Measurements from ENCODE around the gene YWHAQ. TPM values are rescaled to one million over a fixed set of nuclear protein-coding genes. Genes with fewer than 3 reads are reported as not detected.
A peak's percentile ranks its signal among the peaks of the same experiment; 100 is the strongest.

YWHAQ gene
- polyA plus RNA-seq, 1 of the 3 experiments (the other 2 are of a cell fraction): 240 TPM

DNA sequence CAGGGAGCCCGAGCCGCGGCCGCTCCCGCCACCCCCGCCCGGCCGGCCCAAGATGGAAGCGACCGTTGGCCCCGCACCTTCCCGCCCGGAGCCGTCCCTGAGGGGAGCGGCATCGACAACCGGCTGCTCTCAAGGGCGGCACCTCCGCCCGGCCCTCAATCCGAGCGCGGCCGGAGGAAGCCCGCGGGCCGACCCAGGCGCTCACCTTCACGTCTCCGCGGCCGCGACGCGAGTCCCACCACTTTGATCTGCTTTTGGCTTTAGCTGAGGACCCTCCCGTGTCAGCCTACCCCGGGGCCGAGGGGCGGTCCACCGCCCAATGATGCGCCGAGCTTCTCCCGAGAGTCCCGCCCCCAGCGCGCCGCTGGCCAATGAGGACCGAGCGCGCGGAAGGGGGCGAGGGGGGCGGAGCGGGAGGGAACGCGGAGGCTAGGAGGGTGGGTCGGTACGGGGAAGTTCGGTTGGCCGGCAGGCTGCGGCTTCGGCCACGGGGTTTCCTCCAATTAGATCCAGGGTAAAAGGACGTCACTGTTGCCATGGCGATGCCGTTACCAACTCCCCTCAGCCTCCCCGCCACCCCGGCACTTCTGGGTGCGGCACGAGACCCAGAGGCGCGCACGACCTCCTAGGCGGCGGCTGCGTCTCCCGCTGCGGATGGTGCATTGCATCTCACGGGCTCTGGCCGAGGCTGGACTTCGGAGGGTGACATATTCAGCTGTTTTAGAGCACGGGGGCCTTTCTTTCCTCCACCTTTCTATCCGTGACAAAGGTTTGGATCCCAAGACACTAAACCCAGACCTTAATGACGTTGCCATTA, at the start of gene YWHAQ (continued):
- peak; percentile 33 for TF ChIP-seq RAD21 (IDR thresholded peaks at IDR 0.05; ENCODE audit: low read length)
- peak; percentile 76; the same call in 1 of the 2 replicates for TF ChIP-seq YY1 (IDR thresholded peaks at IDR 0.05; ENCODE audit: low read depth)
- TF ChIP-seq, protein P1, sequence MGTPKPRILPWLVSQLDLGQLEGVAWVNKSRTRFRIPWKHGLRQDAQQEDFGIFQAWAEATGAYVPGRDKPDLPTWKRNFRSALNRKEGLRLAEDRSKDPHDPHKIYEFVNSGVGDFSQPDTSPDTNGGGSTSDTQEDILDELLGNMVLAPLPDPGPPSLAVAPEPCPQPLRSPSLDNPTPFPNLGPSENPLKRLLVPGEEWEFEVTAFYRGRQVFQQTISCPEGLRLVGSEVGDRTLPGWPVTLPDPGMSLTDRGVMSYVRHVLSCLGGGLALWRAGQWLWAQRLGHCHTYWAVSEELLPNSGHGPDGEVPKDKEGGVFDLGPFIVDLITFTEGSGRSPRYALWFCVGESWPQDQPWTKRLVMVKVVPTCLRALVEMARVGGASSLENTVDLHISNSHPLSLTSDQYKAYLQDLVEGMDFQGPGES (IDR thresholded peaks at IDR 0.05; ENCODE audit: low read depth, low read length): peak; percentile 92
- no peak for TF ChIP-seq FOSL2 (IDR thresholded peaks at IDR 0.05; ENCODE audit: borderline replicate concordance, low read depth)
- TF ChIP-seq TEAD4 (IDR thresholded peaks at IDR 0.05; ENCODE audit: borderline replicate concordance, insufficient read depth): no peak
- TF ChIP-seq POLR2AphosphoS5 (IDR thresholded peaks at IDR 0.05; ENCODE audit: low read depth, low read length): peak; percentile 98
- TF ChIP-seq SMC3 (IDR thresholded peaks at IDR 0.05; ENCODE audit: low read depth, low read length): 0 out of 2 replicates have a peak, but pooled peaks have one; percentile 10
- TF ChIP-seq, protein P2, sequence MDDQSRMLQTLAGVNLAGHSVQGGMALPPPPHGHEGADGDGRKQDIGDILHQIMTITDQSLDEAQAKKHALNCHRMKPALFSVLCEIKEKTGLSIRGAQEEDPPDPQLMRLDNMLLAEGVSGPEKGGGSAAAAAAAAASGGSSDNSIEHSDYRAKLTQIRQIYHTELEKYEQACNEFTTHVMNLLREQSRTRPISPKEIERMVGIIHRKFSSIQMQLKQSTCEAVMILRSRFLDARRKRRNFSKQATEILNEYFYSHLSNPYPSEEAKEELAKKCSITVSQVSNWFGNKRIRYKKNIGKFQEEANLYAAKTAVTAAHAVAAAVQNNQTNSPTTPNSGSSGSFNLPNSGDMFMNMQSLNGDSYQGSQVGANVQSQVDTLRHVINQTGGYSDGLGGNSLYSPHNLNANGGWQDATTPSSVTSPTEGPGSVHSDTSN (IDR thresholded peaks at IDR 0.05): peak; percentile 87
- no peak; the same call in 1 of the 2 replicates for TF ChIP-seq RCOR1 (IDR thresholded peaks at IDR 0.05; ENCODE audit: low read length)
- TF ChIP-seq JUND (IDR thresholded peaks at IDR 0.05): no peak
- no peak for TF ChIP-seq NRF1 (IDR thresholded peaks at IDR 0.05; ENCODE audit: low read depth, low read length)
- no peak for TF ChIP-seq EZH2phosphoT487 (IDR thresholded peaks at IDR 0.05; ENCODE audit: borderline replicate concordance, low read depth)

DNA sequence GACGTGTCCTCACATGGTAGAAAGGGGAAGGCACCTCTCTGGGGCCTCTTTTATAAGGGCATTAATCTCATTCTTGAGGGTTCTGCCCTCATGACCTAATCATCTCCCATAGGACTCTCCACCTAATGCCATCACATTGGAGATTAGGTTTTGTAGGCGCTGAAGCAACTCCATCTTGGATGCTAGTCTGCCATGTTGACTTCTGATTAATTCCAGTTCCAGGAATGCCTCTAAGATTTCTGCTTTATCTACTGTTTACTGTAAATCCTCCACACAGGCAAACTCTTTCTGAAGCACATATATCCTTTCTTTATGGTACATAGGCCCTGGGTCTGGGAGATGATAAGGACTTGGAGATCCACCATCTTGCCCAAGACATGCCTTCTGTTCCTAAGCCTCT, 49.3 kb upstream of the YWHAQ start:
- H3K4me3 ChIP-seq (ENCODE audit: low read depth in 2 of 2, low read length in 1 of 2): no peak overlapping the region
- no peaks in the 10 kb centered on the region for H4K20me1 ChIP-seq (ENCODE audit: insufficient read depth)
- 91% methylated on average over 2 of the region's 2 CpGs for WGBS (ENCODE audit: low lambda C conversion rate)
- H3K27me3 ChIP-seq (ENCODE audit: insufficient read depth): no peaks in the 10 kb centered on the region
- TF ChIP-seq GABPA (IDR thresholded peaks at IDR 0.05; ENCODE audit: low read depth): no peak
- no peak for TF ChIP-seq NFIC (IDR thresholded peaks at IDR 0.05; ENCODE audit: borderline replicate concordance)
- no peak for TF ChIP-seq TEAD4 (IDR thresholded peaks at IDR 0.05; ENCODE audit: borderline replicate concordance, insufficient read depth)
- TF ChIP-seq RXRA (IDR thresholded peaks at IDR 0.05; ENCODE audit: borderline replicate concordance, low read depth): no peak
- TF ChIP-seq NRF1 (IDR thresholded peaks at IDR 0.05; ENCODE audit: low read depth, low read length): no peak
- TF ChIP-seq TCF12 (IDR thresholded peaks at IDR 0.05): no peak
- no peak for TF ChIP-seq JUND (IDR thresholded peaks at IDR 0.05)
- TF ChIP-seq, protein P3, sequence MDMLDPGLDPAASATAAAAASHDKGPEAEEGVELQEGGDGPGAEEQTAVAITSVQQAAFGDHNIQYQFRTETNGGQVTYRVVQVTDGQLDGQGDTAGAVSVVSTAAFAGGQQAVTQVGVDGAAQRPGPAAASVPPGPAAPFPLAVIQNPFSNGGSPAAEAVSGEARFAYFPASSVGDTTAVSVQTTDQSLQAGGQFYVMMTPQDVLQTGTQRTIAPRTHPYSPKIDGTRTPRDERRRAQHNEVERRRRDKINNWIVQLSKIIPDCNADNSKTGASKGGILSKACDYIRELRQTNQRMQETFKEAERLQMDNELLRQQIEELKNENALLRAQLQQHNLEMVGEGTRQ (IDR thresholded peaks at IDR 0.05; ENCODE audit: borderline replicate concordance, low read depth, low read length): no peak
- no peak for TF ChIP-seq RCOR1 (IDR thresholded peaks at IDR 0.05; ENCODE audit: low read length)
- peaks cover 19% of the 10 kb centered on the region for H3F3A ChIP-seq (replicated peaks; ENCODE audit: insufficient read depth)
- H3K4me2 ChIP-seq: no peak overlapping the region
- no peak overlapping the region for H3K9ac ChIP-seq
- no peak overlapping the region for H3K27ac ChIP-seq (ENCODE audit: low read depth in 2 of 2, low read length in 1 of 2)
- H3K79me2 ChIP-seq (ENCODE audit: insufficient read depth): no peaks in the 10 kb centered on the region
- POLR2A ChIA-PET: no interaction called here
- H3K4me1 ChIP-seq (ENCODE audit: control insufficient read depth in 1 of 2, insufficient read depth in 2 of 2, low read depth in 1 of 2, low read length in 1 of 2): peaks cover 10 to 11% of the 10 kb centered on the region in 2 experiments; a peak in 3 of 4 replicates
- DNase-seq: no peak
- no peaks in the 10 kb centered on the region for H3K9me2 ChIP-seq
- no peak overlapping the region for H2AFZ ChIP-seq (ENCODE audit: low read depth)
- no peaks in the 10 kb centered on the region for H3K9me3 ChIP-seq
- CTCF ChIA-PET: no interaction called here
- H3K36me3 ChIP-seq (replicated peaks in 1 of 2; ENCODE audit: control insufficient read depth in 1 of 2, insufficient read depth in 2 of 2, low read length in 1 of 2): no peaks in the 10 kb centered on the region

All from SK-N-SH (cell line).